Smooth muscle cell (in vitro differentiated cells): ENCODE results near the gene EMD. TPM values are rescaled to one million over a fixed set of nuclear protein-coding genes. Genes with fewer than 3 reads are reported as not detected.
"Not testable (repeated sequence)": the region's sequence is repeated elsewhere in the genome, so short reads cannot be mapped to it uniquely, and the experiment has no call there.

Experiments
- DNase-seq: peaks from one replicate; lab custom pipeline; 2025; ENCODE audit not compliant: unreplicated experiment; lab: John Stamatoyannopoulos, UW
- H2AFZ ChIP-seq: fragments of 200-600 bp; sonication (generic); 2 replicates; pipeline ENCODE4 v1.6.0; 2016; ENCODE audit warnings: antibody characterized with exemption, low read depth, mild to moderate bottlenecking
- H3F3A ChIP-seq: fragments of 200-600 bp; sonication (generic); 2 replicates; pipeline ENCODE4 v1.6.0; 2017; ENCODE audit warnings: antibody characterized with exemption, low read depth
- H3K27ac ChIP-seq: fragments of 200-600 bp; sonication (generic); 2 replicates; pipeline ENCODE4 v1.5.1; 2016; ENCODE audit warnings: low read depth, mild to moderate bottlenecking
- H3K27me3 ChIP-seq: fragments of 200-600 bp; sonication (generic); 2 replicates; pipeline ENCODE4 v1.6.1; 2016; ENCODE audit warnings: low read depth, mild to moderate bottlenecking
- H3K36me3 ChIP-seq: fragments of 200-600 bp; sonication (generic); 2 replicates; pipeline ENCODE4 v1.5.1; 2016; ENCODE audit warnings: low read depth
- H3K4me1 ChIP-seq: fragments of 200-600 bp; sonication (generic); 2 replicates; pipeline ENCODE4 v1.5.1; 2016; ENCODE audit warnings: low read depth
- H3K4me2 ChIP-seq: fragments of 200-600 bp; sonication (generic); 2 replicates; pipeline ENCODE4 v1.6.0; 2016; ENCODE audit warnings: mild to moderate bottlenecking
- H3K4me3 ChIP-seq: fragments of 200-600 bp; sonication (generic); 2 replicates; pipeline ENCODE4 v1.5.1; 2016; ENCODE audit warnings: mild to moderate bottlenecking
- H3K79me2 ChIP-seq: fragments of 200-600 bp; sonication (generic); 2 replicates; pipeline ENCODE4 v1.6.0; 2016; ENCODE audit warnings: low read depth, mild to moderate bottlenecking
- H3K9ac ChIP-seq: fragments of 200-600 bp; sonication (generic); 2 replicates; pipeline ENCODE4 v1.6.0; 2016; ENCODE audit warnings: low read depth
- H3K9me3 ChIP-seq: fragments of 200-600 bp; sonication (generic); replicated peaks from 2 replicates; pipeline ENCODE4 v1.5.1; 2016; ENCODE audit warnings: low read depth
- H4K20me1 ChIP-seq: fragments of 200-600 bp; sonication (generic); 2 replicates; pipeline ENCODE4 v1.6.0; 2016; ENCODE audit warnings: low read depth
- CTCF ChIP-seq: fragments of 200-600 bp; sonication (generic); IDR thresholded peaks from 2 replicates; pipeline ENCODE4 v1.5.1; 2017; ENCODE audit warnings: borderline replicate concordance, mild to moderate bottlenecking, antibody characterized with exemption; ENCODE audit not compliant: insufficient read depth, poor library complexity, severe bottlenecking
- WGBS: methylation state at CpG from one replicate; pipeline ENCODE4 v1.1.7; 2016; ENCODE audit warnings: low lambda C conversion rate; 5-methylcytosine and 5-hydroxymethylcytosine counted together
- polyA plus RNA-seq: library from polyadenylated mRNA; unstranded; fragments of >200 nt; fragmentation: Nextera tagmentation; extraction: Ambion mirVana; gene quantifications from 2 replicates; pipeline ENCODE4 v1.2.1, GENCODE V29; 2016
- total RNA-seq: library from RNA; depleted of rRNA; stranded (reverse); fragments of >200 nt; gene quantifications from 2 replicates; pipeline ENCODE4 v1.2.3, GENCODE V29; 2014

EMD gene
- total and polyA plus RNA-seq, 2 experiments from 2014 or later = 61.4 to 63.9 TPM

- 81% methylated on average over 11 of the region's 11 CpGs for WGBS
- Histone ChIP-seq H3K9ac (no peak overlapping the region), H3K27ac (no peak overlapping the region), H2AFZ (no peak overlapping the region), H3K4me3 (no peak overlapping the region), H3K4me2 (no peak overlapping the region), H3K9me3 (no peaks in the 10 kb centered on the region), H3K79me2 (peaks cover 16% of the 10 kb centered on the region), H3F3A (no peaks in the 10 kb centered on the region), H4K20me1 (peaks cover 5% of the 10 kb centered on the region), H3K27me3 (no peaks in the 10 kb centered on the region), H3K36me3 (no peaks in the 10 kb centered on the region), H3K4me1 (peaks cover 12% of the 10 kb centered on the region)
- TF ChIP-seq CTCF = no peak
- DNase-seq = no peak
These were observed 3.5 kb downstream of the EMD start for GRCh38 chrX:154382483-154383069.

GRCh38 chrX:154383359-154384283, 4.5 kb downstream of the EMD start:
- Histone ChIP-seq H3K4me1 (peaks cover 8% of the 10 kb centered on the region), H3K4me3 (no peak overlapping the region), H3F3A (no peaks in the 10 kb centered on the region), H4K20me1 (peaks cover 5% of the 10 kb centered on the region), H3K4me2 (no peak overlapping the region), H3K9ac (no peak overlapping the region), H3K27ac (no peak overlapping the region), H2AFZ (no peak overlapping the region), H3K27me3 (no peaks in the 10 kb centered on the region), H3K36me3 (no peaks in the 10 kb centered on the region), H3K9me3 (no peaks in the 10 kb centered on the region), H3K79me2 (peaks cover 16% of the 10 kb centered on the region)
- 84% methylated on average over 12 of the region's 14 CpGs for WGBS
- no peak for TF ChIP-seq CTCF
- no peak for DNase-seq

- Histone ChIP-seq H3K27me3 (no peaks in the 10 kb centered on the region), H3F3A (no peaks in the 10 kb centered on the region), H3K4me1 (peaks cover 8% of the 10 kb centered on the region), H3K9me3 (no peaks in the 10 kb centered on the region), H3K36me3 (no peaks in the 10 kb centered on the region), H3K4me3 (no peak overlapping the region), H3K79me2 (peaks cover 15% of the 10 kb centered on the region), H3K9ac (no peak overlapping the region), H3K27ac (no peak overlapping the region), H4K20me1 (peaks cover 5% of the 10 kb centered on the region), H2AFZ (no peak overlapping the region), H3K4me2 (no peak overlapping the region)
- WGBS = 81% methylated on average over 8 of the region's 8 CpGs
- peak; percentile 25 for TF ChIP-seq CTCF
- no peak for DNase-seq
These were observed 5.3 kb downstream of the EMD start for GRCh38 chrX:154384284-154384892.

GRCh38 chrX:154388094-154388493, 9.0 kb downstream of the EMD start:
- not testable (repeated sequence) for H3K9me3 ChIP-seq, H3F3A ChIP-seq, H2AFZ ChIP-seq, DNase-seq, H3K27ac ChIP-seq, H4K20me1 ChIP-seq, H3K9ac ChIP-seq, H3K27me3 ChIP-seq, H3K4me3 ChIP-seq, H3K4me1 ChIP-seq, H3K36me3 ChIP-seq, H3K79me2 ChIP-seq, H3K4me2 ChIP-seq
- no CpG with 5 or more reads among the region's 20 CpGs for WGBS

- H3K9me3 ChIP-seq, H3K79me2 ChIP-seq, DNase-seq, H3K27me3 ChIP-seq, H3K4me2 ChIP-seq, H3K4me3 ChIP-seq, H2AFZ ChIP-seq, H4K20me1 ChIP-seq, H3K36me3 ChIP-seq, H3K27ac ChIP-seq, H3K9ac ChIP-seq, H3K4me1 ChIP-seq, H3F3A ChIP-seq: not testable (repeated sequence)
- no CpG with 5 or more reads among the region's 16 CpGs for WGBS
These were observed 9.6 kb downstream of the EMD start for GRCh38 chrX:154388649-154389048.
